ENCODE data around the gene APOL5. TPM values are rescaled to one million over a fixed set of nuclear protein-coding genes. Genes with fewer than 3 reads are reported as not detected.

Gene APOL5
- polyA plus RNA-seq, 4 donors, result 0.10 TPM; not detected in 3

GRCh38 chr22:35739076-35739930, 21.6 kb downstream of the APOL5 start:
- no peak for DNase-seq (ENCODE audit: low read depth in 4 of 4, low spot score in 2 of 4)

GRCh38 chr22:35739931-35740380, 22.3 kb downstream of the APOL5 start:
- DNase-seq (ENCODE audit: low read depth in 4 of 4, low spot score in 2 of 4), result no peak

- no peak for DNase-seq (ENCODE audit: low read depth in 4 of 4, low spot score in 2 of 4)
Observed at GRCh38 chr22:35740616-35741015, 22.9 kb downstream of the APOL5 start.

GRCh38 chr22:35742342-35743100, 24.8 kb downstream of the APOL5 start:
- DNase-seq (ENCODE audit: low read depth in 4 of 4, low spot score in 2 of 4), result no peak

- DNase-seq (ENCODE audit: low read depth in 4 of 4, low spot score in 2 of 4), result no peak
Observed at GRCh38 chr22:35743326-35743860, 25.7 kb downstream of the APOL5 start.

- no peak for DNase-seq (ENCODE audit: low read depth in 4 of 4, low spot score in 2 of 4)
Observed at GRCh38 chr22:35746248-35746647, 28.6 kb downstream of the APOL5 start.

GRCh38 chr22:35746946-35747703, 29.5 kb downstream of the APOL5 start:
- DNase-seq (ENCODE audit: low read depth in 4 of 4, low spot score in 2 of 4), result no peak

- no peak for DNase-seq (ENCODE audit: low read depth in 4 of 4, low spot score in 2 of 4)
Observed at GRCh38 chr22:35749808-35750207, 32.1 kb downstream of the APOL5 start.

- DNase-seq (ENCODE audit: low read depth in 4 of 4, low spot score in 2 of 4), result no peak
Observed at GRCh38 chr22:35752006-35752862, 34.6 kb downstream of the APOL5 start.

- no peak for DNase-seq (ENCODE audit: low read depth in 4 of 4, low spot score in 2 of 4)
Observed at GRCh38 chr22:35752863-35753189, 35.2 kb downstream of the APOL5 start.

GRCh38 chr22:35754761-35755160, 37.1 kb downstream of the APOL5 start:
- DNase-seq (ENCODE audit: low read depth in 4 of 4, low spot score in 2 of 4), result no peak

GRCh38 chr22:35756722-35757121, 39.0 kb downstream of the APOL5 start:
- no peak for DNase-seq (ENCODE audit: low read depth in 4 of 4, low spot score in 2 of 4)

- DNase-seq (ENCODE audit: low read depth in 4 of 4, low spot score in 2 of 4), result no peak
Observed at GRCh38 chr22:35758394-35758793, 40.7 kb downstream of the APOL5 start.

- DNase-seq (ENCODE audit: low read depth in 4 of 4, low spot score in 2 of 4), result no peak
Observed at GRCh38 chr22:35761037-35761436, 43.4 kb downstream of the APOL5 start.

GRCh38 chr22:35766654-35767580, 49.2 kb downstream of the APOL5 start:
- DNase-seq (ENCODE audit: low read depth in 4 of 4, low spot score in 2 of 4), result no peak

GRCh38 chr22:35769974-35770373, 52.3 kb downstream of the APOL5 start:
- no peak for DNase-seq (ENCODE audit: low read depth in 4 of 4, low spot score in 2 of 4)

GRCh38 chr22:35775339-35775738, 57.7 kb downstream of the APOL5 start:
- DNase-seq (ENCODE audit: low read depth in 4 of 4, low spot score in 2 of 4), result no peak

- DNase-seq (ENCODE audit: low read depth in 4 of 4, low spot score in 2 of 4), result no peak
Observed at GRCh38 chr22:35777335-35777975, 59.8 kb downstream of the APOL5 start.
